ENCODE data around the gene ARL2.

The ARL2 gene

GRCh38 chr11:65069217-65069616, 55.3 kb downstream of the ARL2 start:
- Histone ChIP-seq H3K9ac (ENCODE audit: low read depth in 1 of 2, low read length in 2 of 2) (no peak overlapping the region), H3K36me3 (ENCODE audit: control insufficient read depth in 1 of 2, insufficient read depth in 2 of 2, low read length in 2 of 2) (no peaks in the 10 kb centered on the region), H3K27ac (ENCODE audit: low read depth, low read length) (no peak overlapping the region), H3K9me3 (ENCODE audit: control insufficient read depth in 1 of 2, low read length in 2 of 2) (no peaks in the 10 kb centered on the region), H3K4me1 (ENCODE audit: control insufficient read depth in 1 of 2, insufficient read depth in 2 of 2, low read length in 2 of 2) (no peaks in the 10 kb centered on the region), H3K4me3 (ENCODE audit: low read depth in 1 of 2, low read length in 2 of 2) (no peak overlapping the region), H3K27me3 (ENCODE audit: control insufficient read depth in 1 of 2, insufficient read depth in 2 of 2, low read length in 2 of 2) (no peaks in the 10 kb centered on the region)
